ENCODE data around the gene TMEM108.

The TMEM108 gene

GRCh38 chr3:133393691-133394474, 355.7 kb downstream of the TMEM108 start:
- TF ChIP-seq GATA3 (IDR thresholded peaks at IDR 0.05; ENCODE audit: low read depth, low read length) (no peak), GATA2 (IDR thresholded peaks at IDR 0.05; ENCODE audit: low read depth, low read length) (no peak)

GRCh38 chr3:133394561-133395311, 356.5 kb downstream of the TMEM108 start:
- TF ChIP-seq GATA2 (IDR thresholded peaks at IDR 0.05; ENCODE audit: low read depth, low read length) (no peak), GATA3 (IDR thresholded peaks at IDR 0.05; ENCODE audit: low read depth, low read length) (no peak)

GRCh38 chr3:133396906-133397305, 358.7 kb downstream of the TMEM108 start:
- TF ChIP-seq GATA2 (IDR thresholded peaks at IDR 0.05; ENCODE audit: low read depth, low read length) (no peak), GATA3 (IDR thresholded peaks at IDR 0.05; ENCODE audit: low read depth, low read length) (no peak)

- TF ChIP-seq GATA2 (IDR thresholded peaks at IDR 0.05; ENCODE audit: low read depth, low read length) (no peak), GATA3 (IDR thresholded peaks at IDR 0.05; ENCODE audit: low read depth, low read length) (no peak)
Observed at GRCh38 chr3:133400006-133400515, 361.9 kb downstream of the TMEM108 start, which contains the start of gene BFSP2. Gene BFSP2, plus strand, starts transcription at chr3:133400056. Its CDS starts 28 bp downstream, at chr3:133400084.

GRCh38 chr3:133401374-133402135, 363.4 kb downstream of the TMEM108 start:
- TF ChIP-seq GATA2 (IDR thresholded peaks at IDR 0.05; ENCODE audit: low read depth, low read length), result no peak
- no peak for TF ChIP-seq GATA3 (IDR thresholded peaks at IDR 0.05; ENCODE audit: low read depth, low read length)

GRCh38 chr3:133404920-133405319, 366.7 kb downstream of the TMEM108 start:
- TF ChIP-seq GATA3 (IDR thresholded peaks at IDR 0.05; ENCODE audit: low read depth, low read length), result no peak
- TF ChIP-seq GATA2 (IDR thresholded peaks at IDR 0.05; ENCODE audit: low read depth, low read length), result no peak

- no peak for TF ChIP-seq GATA3 (IDR thresholded peaks at IDR 0.05; ENCODE audit: low read depth, low read length)
- TF ChIP-seq GATA2 (IDR thresholded peaks at IDR 0.05; ENCODE audit: low read depth, low read length), result no peak
Observed at GRCh38 chr3:133408366-133408765, 370.2 kb downstream of the TMEM108 start.

- no peak for TF ChIP-seq GATA2 (IDR thresholded peaks at IDR 0.05; ENCODE audit: low read depth, low read length)
- no peak for TF ChIP-seq GATA3 (IDR thresholded peaks at IDR 0.05; ENCODE audit: low read depth, low read length)
Observed at GRCh38 chr3:133408961-133409360, 370.8 kb downstream of the TMEM108 start.

GRCh38 chr3:133410191-133410892, 372.2 kb downstream of the TMEM108 start:
- TF ChIP-seq GATA3 (IDR thresholded peaks at IDR 0.05; ENCODE audit: low read depth, low read length) (no peak), GATA2 (IDR thresholded peaks at IDR 0.05; ENCODE audit: low read depth, low read length) (no peak)

GRCh38 chr3:133412183-133413132, 374.3 kb downstream of the TMEM108 start:
- no peak for TF ChIP-seq GATA3 (IDR thresholded peaks at IDR 0.05; ENCODE audit: low read depth, low read length)
- TF ChIP-seq GATA2 (IDR thresholded peaks at IDR 0.05; ENCODE audit: low read depth, low read length), result no peak

- no peak for TF ChIP-seq GATA2 (IDR thresholded peaks at IDR 0.05; ENCODE audit: low read depth, low read length)
- no peak for TF ChIP-seq GATA3 (IDR thresholded peaks at IDR 0.05; ENCODE audit: low read depth, low read length)
Observed at GRCh38 chr3:133413161-133414020, 375.2 kb downstream of the TMEM108 start.

Measured in SH-SY5Y (cell line).